ENCODE measurements around the gene PTPRM.

DNA sequence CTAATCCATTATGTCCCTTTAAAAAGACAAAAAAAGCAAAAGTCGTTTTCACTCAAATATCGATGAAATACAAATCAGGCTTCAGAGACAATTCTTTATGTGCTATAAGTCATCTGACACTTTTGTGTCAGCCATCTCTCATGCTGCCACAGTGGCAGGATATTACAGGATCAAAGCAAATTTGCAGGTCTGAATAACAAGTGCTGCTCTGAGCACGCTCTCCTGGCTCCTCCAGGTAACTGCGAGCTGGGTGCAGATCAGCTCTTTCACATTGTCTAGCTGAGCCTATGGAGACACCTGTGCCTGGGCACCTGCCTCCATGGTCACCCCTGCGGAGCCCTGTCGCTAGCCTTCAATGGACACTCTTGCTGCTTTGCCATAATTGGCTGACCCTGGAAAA, 792.0 kb downstream of the PTPRM start:
- TF ChIP-seq CTCF (tag by site-specific recombination; IDR thresholded peaks at IDR 0.05) (no peak), REPIN1 (tag by site-specific recombination; IDR thresholded peaks at IDR 0.05; ENCODE audit: low read depth) (no peak), ZNF239 (tag by site-specific recombination; IDR thresholded peaks at IDR 0.05) (no peak), ZNF660 (tag by site-specific recombination; IDR thresholded peaks at IDR 0.05) (no peak), ZBTB48 (tag by site-specific recombination; IDR thresholded peaks at IDR 0.05) (no peak), KLF16 (tag by site-specific recombination; IDR thresholded peaks at IDR 0.05) (no peak), ZNF404 (tag by site-specific recombination; IDR thresholded peaks at IDR 0.05) (no peak)
- TF ChIP-seq, protein P1, sequence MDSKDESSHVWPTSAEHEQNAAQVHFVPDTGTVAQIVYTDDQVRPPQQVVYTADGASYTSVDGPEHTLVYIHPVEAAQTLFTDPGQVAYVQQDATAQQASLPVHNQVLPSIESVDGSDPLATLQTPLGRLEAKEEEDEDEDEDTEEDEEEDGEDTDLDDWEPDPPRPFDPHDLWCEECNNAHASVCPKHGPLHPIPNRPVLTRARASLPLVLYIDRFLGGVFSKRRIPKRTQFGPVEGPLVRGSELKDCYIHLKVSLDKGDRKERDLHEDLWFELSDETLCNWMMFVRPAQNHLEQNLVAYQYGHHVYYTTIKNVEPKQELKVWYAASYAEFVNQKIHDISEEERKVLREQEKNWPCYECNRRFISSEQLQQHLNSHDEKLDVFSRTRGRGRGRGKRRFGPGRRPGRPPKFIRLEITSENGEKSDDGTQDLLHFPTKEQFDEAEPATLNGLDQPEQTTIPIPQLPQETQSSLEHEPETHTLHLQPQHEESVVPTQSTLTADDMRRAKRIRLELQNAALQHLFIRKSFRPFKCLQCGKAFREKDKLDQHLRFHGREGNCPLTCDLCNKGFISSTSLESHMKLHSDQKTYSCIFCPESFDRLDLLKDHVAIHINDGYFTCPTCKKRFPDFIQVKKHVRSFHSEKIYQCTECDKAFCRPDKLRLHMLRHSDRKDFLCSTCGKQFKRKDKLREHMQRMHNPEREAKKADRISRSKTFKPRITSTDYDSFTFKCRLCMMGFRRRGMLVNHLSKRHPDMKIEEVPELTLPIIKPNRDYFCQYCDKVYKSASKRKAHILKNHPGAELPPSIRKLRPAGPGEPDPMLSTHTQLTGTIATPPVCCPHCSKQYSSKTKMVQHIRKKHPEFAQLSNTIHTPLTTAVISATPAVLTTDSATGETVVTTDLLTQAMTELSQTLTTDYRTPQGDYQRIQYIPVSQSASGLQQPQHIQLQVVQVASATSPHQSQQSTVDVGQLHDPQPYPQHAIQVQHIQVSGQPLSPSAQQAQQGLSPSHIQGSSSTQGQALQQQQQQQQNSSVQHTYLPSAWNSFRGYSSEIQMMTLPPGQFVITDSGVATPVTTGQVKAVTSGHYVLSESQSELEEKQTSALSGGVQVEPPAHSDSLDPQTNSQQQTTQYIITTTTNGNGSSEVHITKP (tag by site-specific recombination; IDR thresholded peaks at IDR 0.05), result no peak

All from HEK293 (cell line).